ENCODE measurements around the gene NPL. TPM values are rescaled to one million over a fixed set of nuclear protein-coding genes. Genes with fewer than 3 reads are reported as not detected.
A peak's percentile ranks its signal among the peaks of the same experiment; 100 is the strongest.

NPL gene
- total and polyA plus RNA-seq, 8 donors = 1.2 to 9.7 (median 2.7) TPM

GRCh38 chr1:182766050-182766449 lies 23.5 kb upstream of the NPL start:
- Histone ChIP-seq H3K36me3 (no peaks in the 10 kb centered on the region), H3K27ac (no peak overlapping the region), H3K27me3 (no peaks in the 10 kb centered on the region), H3K9me3 (no peaks in the 10 kb centered on the region), H3K4me3 (no peak overlapping the region), H3K4me1 (no peaks in the 10 kb centered on the region)
- intact Hi-C loops (cut with DNase I) = no loop called here
- ATAC-seq = no peak
- TF ChIP-seq CTCF (IDR thresholded peaks at IDR 0.05) = no peak
- 90 to 96% methylated on average over 2 of the region's 2 CpGs for WGBS, 2 donors
- no peak for FAIRE-seq
- DNase-seq = no peak

GRCh38 chr1:182766881-182767645 lies 22.5 kb upstream of the NPL start:
- no peak for TF ChIP-seq CTCF (IDR thresholded peaks at IDR 0.05)
- no peaks in the 10 kb centered on the region for H3K9me3 ChIP-seq
- 79 to 84% methylated on average over 4 of the region's 4 CpGs for WGBS, 2 donors
- no peak overlapping the region for H3K27ac ChIP-seq
- no peaks in the 10 kb centered on the region for H3K36me3 ChIP-seq
- intact Hi-C loops (cut with DNase I) = no loop called here
- FAIRE-seq (no peak), DNase-seq (no peak), ATAC-seq (no peak)
- H3K4me3 ChIP-seq = no peak overlapping the region
- H3K4me1 ChIP-seq = no peaks in the 10 kb centered on the region
- H3K27me3 ChIP-seq = no peaks in the 10 kb centered on the region

- no peaks in the 10 kb centered on the region for H3K27me3 ChIP-seq
- no peak for TF ChIP-seq CTCF (IDR thresholded peaks at IDR 0.05)
- H3K9me3 ChIP-seq = no peaks in the 10 kb centered on the region
- peak in 1 of 4 donors; percentile 42 for ATAC-seq
- DNase-seq = no peak
- H3K36me3 ChIP-seq = no peaks in the 10 kb centered on the region
- no peak overlapping the region for H3K27ac ChIP-seq
- 54 to 62% methylated on average over 2 of the region's 2 CpGs for WGBS, 2 donors
- intact Hi-C loops (cut with DNase I) = no loop called here
- no peaks in the 10 kb centered on the region for H3K4me1 ChIP-seq
- no peak overlapping the region for H3K4me3 ChIP-seq
- FAIRE-seq = no peak
Measured at GRCh38 chr1:182768963-182769362, 20.6 kb upstream of the NPL start.

- H3K27me3 ChIP-seq = no peaks in the 10 kb centered on the region
- no peak for TF ChIP-seq CTCF (IDR thresholded peaks at IDR 0.05)
- no peaks in the 10 kb centered on the region for H3K4me1 ChIP-seq
- H3K9me3 ChIP-seq = no peaks in the 10 kb centered on the region
- DNase-seq = no peak
- H3K27ac ChIP-seq = no peak overlapping the region
- H3K4me3 ChIP-seq = no peak overlapping the region
- intact Hi-C loops (cut with DNase I) = no loop called here
- no peak for FAIRE-seq
- 72 to 83% methylated on average over 2 of the region's 2 CpGs for WGBS, 2 donors
- no peaks in the 10 kb centered on the region for H3K36me3 ChIP-seq
- ATAC-seq = no peak
Measured at GRCh38 chr1:182770232-182770631, 19.3 kb upstream of the NPL start.

GRCh38 chr1:182771187-182771984 lies 18.2 kb upstream of the NPL start:
- WGBS, 2 donors = 86 to 89% methylated on average over 4 of the region's 4 CpGs
- intact Hi-C loops (cut with DNase I) = no loop called here
- H3K4me1 ChIP-seq = no peaks in the 10 kb centered on the region
- H3K36me3 ChIP-seq = no peaks in the 10 kb centered on the region
- TF ChIP-seq CTCF (IDR thresholded peaks at IDR 0.05) = no peak
- H3K4me3 ChIP-seq = no peak overlapping the region
- H3K27me3 ChIP-seq = no peaks in the 10 kb centered on the region
- no peak for DNase-seq
- no peak overlapping the region for H3K27ac ChIP-seq
- no peak for FAIRE-seq
- ATAC-seq = no peak
- H3K9me3 ChIP-seq = no peaks in the 10 kb centered on the region
